HG03521 (cell line): Measurements from ENCODE around the gene LCN2.

Experiments used
- ATAC-seq: cut with Tn5 transposase; IDR thresholded peaks from one replicate; pipeline ENCODE4 v1.9.1; 2021; ENCODE audit warnings: mild to moderate bottlenecking, moderate library complexity; ENCODE audit not compliant: unreplicated experiment

LCN2 gene

GRCh38 chr9:128146591-128147120, 2.6 kb upstream of the LCN2 start:
- no peak for ATAC-seq

DNA sequence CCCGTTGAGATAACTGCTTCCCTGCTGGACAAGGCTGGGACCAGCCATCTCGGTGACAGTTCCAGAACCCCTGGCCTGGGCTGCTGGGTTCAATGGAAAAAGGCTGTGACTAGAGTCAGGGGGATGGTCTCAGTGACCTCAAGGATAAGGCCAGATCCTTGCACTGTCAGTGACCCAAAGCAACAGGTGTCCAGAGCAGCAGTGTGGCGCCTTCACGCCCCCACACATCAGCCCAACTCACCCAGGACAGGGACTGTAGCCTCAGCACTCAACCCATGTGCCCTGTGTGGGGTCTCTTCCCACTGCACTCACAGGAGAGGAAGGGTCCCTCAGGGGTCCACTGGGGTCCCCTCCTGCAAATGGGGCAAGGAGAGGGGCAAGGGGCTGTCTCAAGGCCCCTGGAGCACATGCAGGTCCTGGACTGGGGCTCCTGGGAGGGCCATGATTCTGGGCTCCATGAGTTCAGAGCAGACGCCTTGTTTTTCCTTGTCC, 698 bp upstream of the LCN2 start:
- ATAC-seq: no peak

DNA sequence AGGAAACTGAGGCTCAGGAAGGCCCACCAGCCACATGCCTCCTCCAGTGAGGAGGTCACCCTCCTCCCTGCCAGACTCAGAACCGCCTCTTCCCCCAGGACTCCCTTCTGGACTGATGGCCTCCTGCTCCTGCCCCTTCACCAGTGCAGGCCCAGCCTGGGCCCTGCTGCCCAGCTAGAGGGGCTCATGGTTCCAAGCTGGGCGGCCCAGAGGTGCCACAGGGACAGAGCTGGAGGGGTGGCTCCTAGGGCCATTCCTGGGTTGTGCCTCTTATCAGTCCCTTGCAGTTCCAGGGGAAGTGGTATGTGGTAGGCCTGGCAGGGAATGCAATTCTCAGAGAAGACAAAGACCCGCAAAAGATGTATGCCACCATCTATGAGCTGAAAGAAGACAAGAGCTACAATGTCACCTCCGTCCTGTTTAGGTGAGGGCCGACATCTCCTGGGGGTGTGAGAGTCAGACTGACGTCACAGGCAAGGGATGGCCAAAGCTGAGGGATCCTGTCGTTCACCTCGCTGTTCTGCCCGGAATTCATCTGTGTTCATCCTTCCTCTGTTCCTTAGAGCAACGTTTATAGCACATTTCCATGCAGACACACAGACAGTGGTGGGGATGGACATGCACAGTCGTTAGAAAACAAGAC, 819 bp downstream of the LCN2 start:
- ATAC-seq: no peak

DNA sequence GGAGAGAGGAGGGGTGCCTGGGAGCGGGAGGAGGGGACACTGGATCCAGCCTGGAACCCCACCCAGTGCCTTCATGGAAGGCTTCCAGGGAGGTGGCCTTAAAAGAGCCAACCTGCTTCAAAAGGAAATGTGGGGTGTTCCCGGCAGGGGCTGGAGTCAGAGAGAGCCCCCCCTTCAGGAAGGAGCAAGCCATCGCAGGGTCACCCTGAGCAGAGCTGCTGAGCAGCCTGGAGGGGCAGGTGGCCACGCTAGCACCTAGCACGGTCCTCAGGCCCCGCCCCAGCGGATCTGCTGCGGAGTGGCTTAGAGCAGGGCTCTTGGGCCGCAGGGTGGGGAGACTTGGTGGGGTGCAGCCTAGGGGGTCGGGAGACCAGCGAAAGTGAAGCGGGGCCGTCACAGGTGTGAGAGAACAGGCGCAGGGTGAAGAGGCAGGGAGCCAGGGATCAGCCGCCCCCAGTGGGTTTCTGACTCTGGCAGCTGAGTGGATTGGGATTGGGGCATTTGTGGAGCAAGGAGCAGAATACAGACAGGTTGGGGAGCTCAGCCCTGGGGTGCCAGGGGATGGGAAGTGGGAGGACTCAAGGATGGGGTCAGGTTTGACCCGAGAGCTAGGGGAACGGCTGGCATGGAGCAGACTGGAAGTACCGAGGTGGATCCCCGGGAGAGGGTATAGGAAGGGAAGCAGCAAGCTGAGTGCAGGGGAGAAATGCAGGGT, 1.5 kb downstream of the LCN2 start:
- ATAC-seq: no peak

DNA sequence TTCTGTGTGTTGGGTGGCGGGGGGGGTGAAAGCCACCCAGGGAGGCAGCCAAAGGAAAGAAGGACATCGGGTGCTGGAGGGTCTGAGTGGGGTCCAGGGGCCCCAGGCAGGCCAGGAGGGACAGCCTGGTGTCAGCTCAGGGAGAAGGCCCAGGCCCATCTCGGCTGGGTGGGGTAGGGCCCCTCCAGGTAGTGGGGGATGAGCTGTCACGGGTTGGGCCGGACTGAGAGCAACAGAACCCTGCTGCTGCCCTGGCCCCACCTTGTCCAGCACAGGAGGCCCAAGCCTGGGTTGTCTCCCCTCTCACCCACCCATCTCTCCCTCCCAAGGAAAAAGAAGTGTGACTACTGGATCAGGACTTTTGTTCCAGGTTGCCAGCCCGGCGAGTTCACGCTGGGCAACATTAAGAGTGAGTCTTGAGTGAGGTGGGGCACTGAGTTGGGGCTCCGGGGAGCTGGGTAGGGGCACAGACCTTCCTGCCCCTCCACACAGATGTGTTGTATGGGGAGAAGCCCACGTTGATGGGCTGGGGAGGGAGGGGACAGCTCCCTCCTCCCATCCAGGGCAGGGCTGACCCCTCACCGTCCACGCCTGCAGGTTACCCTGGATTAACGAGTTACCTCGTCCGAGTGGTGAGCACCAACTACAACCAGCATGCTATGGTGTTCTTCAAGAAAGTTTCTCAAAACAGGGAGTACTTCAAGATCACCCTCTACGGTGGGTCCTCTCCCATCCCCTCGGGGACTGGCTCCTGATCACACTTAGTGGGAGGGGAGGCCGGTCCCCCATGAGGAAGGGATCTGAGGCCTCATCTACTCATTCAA, 2.3 kb downstream of the LCN2 start:
- ATAC-seq: no peak

DNA sequence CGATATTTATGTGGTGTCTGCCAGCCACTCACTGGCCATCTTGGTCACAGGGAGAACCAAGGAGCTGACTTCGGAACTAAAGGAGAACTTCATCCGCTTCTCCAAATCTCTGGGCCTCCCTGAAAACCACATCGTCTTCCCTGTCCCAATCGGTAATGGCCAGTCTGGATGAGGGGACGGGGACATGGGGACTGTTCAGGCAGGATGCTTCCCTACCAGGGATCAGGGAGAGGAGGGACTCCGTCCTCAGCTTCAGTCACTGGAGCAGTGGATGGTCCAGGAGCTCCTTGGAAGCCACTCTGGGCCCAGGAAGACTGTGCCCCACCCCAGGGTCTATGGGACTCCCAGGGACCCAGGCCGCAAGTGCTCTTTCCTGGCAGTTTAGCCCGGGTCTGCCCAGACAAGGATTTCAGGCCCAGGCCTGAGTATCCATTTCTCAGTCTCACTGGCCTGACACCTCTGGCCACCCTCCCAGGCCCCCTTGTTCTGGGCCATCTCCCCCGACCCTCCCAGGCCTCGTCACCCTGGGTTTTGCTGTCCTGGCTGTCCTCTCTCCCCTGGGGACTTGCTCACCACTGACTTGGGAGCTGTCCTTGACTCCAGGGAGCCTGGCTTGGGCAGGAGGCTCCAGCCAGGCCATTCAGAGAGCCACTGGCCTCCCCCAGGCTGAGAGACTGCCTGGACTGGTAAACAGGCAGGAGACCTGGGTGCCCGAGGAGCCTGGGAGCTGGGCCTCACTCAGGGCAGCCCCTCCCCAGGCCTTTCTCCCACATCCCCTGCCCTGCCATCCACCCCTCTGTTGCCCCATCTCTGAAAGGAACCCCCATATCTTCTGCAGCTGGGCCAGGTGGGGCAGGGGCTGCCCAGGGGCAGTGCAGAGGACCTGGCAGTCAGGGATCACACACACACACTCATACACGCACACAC, 3.1 kb downstream of the LCN2 start:
- ATAC-seq: no peak

- ATAC-seq: no peak
Measured at GRCh38 chr9:128153060-128153946, 4.0 kb downstream of the LCN2 start.

- no peak for ATAC-seq
Measured at GRCh38 chr9:128153947-128154695, 4.9 kb downstream of the LCN2 start.

- no peak for ATAC-seq
Measured at GRCh38 chr9:128155736-128156500, 6.7 kb downstream of the LCN2 start.

GRCh38 chr9:128159522-128159783, 10.2 kb downstream of the LCN2 start:
- ATAC-seq: no peak

GRCh38 chr9:128159784-128160602, 10.7 kb downstream of the LCN2 start, which contains the start of gene BBLN:
TSS of gene BBLN (plus strand) at chr9:128160265. CDS start at chr9:128160408, 143 bp downstream.
- peak; percentile 90 for ATAC-seq

DNA sequence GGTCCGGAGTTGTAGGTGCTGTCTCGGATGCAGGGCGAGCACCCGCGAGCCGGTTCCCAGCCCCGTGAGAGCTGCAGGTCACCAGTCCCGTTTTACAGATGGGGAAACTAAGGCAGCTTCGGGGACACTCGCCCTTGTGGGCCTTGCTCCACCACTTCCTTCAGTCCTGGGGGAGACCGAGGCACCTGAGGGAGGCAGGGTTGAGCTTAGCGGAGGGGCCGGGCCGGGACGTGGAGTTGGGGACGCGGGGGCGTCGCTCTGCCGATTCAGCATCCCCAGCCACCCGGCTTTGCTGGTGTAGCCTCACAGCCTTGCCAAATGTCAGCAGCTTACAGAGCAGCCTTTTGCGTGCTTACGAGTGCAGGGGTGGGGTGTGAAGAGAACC, 11.3 kb downstream of the LCN2 start:
- ATAC-seq: peak; percentile 9

- no peak for ATAC-seq
Measured at GRCh38 chr9:128161215-128161902, 12.1 kb downstream of the LCN2 start.

GRCh38 chr9:128162215-128163026, 13.2 kb downstream of the LCN2 start:
- ATAC-seq: no peak

GRCh38 chr9:128163027-128163515, 13.8 kb downstream of the LCN2 start:
- ATAC-seq: no peak
